ENCODE measurements around the gene CAMK1D.

DNA sequence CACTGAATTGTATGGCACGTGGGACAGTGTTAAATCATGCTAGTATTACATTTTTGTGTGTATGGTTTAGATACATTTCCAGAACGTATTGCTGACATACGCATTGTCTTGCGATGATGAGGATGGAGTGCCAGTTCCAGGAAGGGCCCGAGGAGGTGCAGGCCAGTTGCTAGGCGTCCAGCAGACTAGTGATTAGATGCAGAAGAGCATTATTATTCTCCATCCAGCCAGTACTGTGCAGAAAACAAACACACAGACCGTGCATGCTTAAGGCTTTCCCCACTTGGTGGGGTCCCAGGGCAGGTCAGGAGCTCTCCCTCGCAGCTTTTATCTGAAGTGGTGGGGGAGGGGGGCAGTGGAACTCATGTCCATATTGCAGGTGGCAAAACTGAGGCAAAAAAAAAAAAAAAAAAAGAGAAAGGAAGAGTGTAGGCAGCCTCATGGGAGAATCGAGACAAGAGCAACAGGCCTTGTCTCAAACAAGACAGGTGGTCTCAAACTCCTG, 189.2 kb downstream of the CAMK1D start:
- TF ChIP-seq POLR2A (IDR thresholded peaks at IDR 0.05) (no peak), CTCF (IDR thresholded peaks at IDR 0.05) (no peak), POLR2AphosphoS5 (IDR thresholded peaks at IDR 0.05) (no peak), EP300 (IDR thresholded peaks at IDR 0.05; ENCODE audit: low read depth) (no peak)
